ENCODE data around the gene EID2.
A peak's percentile ranks its signal among the peaks of the same experiment; 100 is the strongest.

The EID2 gene

DNA sequence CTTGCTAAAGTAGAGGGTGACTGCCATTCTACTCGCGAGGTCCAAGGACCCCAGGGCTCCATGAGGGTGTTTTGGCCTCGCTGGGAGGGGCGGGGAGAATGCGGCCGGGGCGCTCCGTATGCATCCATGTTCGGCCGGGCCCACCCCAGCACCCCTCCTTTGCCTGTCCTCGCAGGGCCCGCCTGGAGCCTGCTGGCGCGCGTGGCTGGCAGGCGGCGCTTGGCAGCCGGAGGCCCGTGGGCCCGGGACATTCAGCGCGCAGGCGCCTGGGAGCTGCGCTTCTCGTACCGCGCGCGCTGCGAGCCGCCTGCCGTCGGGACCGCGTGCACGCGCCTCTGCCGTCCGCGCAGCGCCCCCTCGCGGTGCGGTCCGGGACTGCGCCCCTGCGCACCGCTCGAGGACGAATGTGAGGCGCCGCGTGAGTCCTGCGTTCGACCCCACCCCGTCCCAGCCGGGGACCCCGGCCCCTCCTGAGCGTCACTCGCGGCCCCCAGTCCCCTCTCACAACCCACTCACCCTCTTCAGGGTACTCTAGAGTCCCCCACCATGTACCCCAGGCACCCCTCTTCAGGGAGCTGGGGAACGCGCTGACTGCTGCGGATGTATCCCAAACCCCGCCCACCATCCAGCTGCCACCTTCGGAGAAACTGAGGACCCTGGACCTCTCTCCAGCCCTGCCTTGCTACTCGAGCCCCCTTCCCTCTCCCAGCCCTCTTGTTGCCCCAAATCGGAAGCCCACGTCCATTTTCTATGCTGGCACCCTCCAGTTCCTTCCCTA lies 37.1 kb downstream of the EID2 start:
- peak; percentile 69 to 74 for DNase-seq (ENCODE audit: low read depth in 2 of 2)

DNA sequence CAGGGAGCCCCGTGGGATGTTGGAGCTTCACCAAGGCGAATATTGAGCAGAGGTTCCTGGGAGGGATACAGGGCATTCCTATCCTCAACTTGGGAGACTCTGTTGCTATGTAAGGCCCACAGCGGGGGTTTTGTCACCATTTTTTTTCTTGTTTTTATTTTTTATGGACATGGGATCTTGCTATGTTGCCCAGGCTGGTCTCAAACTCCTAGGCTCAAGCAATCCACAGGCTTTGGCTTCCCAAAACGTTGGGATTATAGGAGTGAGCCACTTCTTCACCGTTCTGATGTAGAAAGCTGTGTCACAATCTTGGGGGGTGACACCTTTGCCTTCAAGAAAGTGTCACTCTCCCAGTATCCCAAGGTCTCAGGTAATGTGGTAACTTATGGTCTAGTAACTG lies 38.6 kb downstream of the EID2 start:
- no peak for DNase-seq (ENCODE audit: low read depth in 2 of 2)

DNA sequence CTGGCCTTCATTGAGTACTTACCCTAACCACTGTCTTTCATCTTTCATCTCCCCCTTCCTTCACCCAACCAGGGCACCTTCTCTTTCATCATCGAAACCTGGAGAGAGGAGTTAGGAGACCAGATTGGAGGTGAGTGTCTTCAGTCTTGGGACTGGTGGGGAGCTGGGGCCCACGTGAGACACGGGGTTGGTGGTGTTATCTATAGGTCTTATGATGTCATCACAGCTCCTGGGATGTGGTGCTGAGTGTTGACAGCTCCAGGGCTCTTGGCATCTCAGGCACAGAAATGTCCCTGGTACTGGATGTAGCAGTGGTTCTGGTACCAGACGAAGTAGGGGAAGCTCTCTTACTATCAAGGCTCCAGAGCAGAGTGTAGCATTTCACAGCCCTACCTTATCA lies 39.4 kb downstream of the EID2 start:
- DNase-seq (ENCODE audit: low read depth in 2 of 2), result no peak

DNA sequence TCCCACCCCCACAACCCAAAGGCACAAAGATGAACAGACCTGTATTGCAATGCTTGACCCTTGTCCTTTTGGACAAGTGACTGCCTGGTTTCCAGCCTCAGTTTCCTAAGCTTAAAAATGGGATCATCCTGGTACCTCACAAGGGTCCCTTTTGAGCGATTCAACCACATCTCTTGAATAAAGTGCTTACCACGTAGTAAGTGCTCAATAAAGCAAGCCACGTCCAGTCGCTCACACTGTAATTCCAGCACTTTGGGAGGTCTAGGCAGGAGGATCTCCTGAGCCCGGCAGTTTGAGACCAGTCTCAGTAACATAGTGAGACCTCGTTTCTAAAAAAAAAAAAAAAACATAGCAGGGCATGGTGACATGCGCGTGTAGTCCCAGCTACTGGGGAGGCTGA lies 40.0 kb downstream of the EID2 start:
- no peak for DNase-seq (ENCODE audit: low read depth in 2 of 2)

DNA sequence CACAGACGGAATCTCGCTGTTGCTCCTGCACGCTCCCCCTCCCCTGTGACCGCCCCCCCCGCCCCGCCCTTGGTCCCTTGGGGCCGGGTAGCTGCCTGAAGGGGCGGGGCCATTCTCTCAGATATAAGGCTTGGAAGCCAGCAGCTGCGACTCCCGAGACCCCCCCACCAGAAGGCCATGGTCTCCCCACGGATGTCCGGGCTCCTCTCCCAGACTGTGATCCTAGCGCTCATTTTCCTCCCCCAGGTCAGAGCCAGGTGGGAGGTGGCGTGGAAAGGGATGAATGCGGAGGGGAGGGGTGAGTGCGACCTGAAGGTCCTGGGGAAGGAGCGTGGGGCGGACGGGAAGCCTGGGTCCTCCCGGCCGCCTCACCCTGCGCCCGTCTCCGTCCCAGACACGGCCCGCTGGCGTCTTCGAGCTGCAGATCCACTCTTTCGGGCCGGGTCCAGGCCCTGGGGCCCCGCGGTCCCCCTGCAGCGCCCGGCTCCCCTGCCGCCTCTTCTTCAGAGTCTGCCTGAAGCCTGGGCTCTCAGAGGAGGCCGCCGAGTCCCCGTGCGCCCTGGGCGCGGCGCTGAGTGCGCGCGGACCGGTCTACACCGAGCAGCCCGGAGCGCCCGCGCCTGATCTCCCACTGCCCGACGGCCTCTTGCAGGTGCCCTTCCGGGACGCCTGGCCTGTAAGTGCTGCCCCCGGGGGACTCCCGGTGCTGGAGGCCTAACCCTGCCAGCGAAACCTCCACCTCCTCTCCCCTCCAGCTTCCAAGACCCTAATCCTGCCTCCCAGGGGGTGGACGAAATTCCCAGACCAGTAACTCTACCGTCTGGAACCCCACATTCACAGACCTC lies 40.9 kb downstream of the EID2 start, which contains the start of gene DLL3:
Gene DLL3 (plus strand): TSS at position 150 of the 845 bp plus-strand sequence. CDS start 28 bp downstream, at position 178.
- DNase-seq (ENCODE audit: low read depth in 2 of 2), result no peak

DNA sequence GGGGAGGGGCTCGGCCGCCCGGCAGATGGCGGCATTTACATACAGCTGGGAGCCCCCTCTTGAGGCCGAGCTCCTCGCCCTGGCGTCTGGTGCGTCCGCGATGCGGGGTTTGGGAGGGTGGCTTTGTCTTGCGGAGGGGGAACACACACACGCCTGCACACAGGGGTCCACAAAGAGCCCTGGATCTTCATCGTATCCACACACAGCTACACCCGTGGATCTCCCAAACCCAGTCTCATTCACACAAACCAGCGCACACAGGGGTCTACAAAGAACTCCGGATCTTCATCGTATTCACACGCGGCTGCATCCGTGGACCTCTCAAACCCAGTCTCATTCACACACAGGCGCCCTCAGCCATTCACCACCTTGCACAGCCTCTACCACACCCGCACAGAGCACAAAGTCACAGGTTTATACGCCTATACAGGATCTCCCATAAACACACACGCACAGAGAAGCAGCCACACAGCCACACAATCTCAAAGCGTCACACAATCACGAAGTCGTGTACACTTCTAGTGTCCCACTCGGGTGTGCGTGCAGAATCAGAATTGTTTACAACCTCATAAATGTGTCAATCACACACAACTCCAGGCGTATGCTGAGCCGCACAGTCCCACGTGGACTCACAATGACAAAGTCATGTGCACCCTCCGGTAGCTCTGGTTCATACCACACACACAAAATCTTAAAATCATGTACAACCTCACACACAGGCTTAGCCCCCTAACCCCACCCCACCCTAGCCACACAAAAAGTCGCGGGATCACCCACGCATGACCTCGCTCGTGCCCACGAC lies 41.8 kb downstream of the EID2 start:
- DNase-seq (ENCODE audit: low read depth in 2 of 2), result no peak

DNA sequence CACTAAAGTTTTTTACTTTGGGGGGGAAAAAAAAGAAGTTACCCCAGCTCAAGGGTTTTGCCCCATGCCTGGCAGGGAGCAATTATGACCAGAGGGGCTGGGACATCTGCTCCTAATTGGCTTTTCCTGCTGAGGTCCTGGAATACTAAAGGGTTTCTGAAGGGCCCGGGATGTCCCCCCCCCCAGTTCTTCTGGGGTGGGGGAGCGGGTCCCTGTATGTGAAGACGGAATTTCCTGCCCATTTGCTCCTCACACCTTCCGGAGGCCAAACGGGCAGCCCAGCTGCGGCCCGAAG lies 42.3 kb downstream of the EID2 start:
- DNase-seq (ENCODE audit: low read depth in 2 of 2), result no peak

DNA sequence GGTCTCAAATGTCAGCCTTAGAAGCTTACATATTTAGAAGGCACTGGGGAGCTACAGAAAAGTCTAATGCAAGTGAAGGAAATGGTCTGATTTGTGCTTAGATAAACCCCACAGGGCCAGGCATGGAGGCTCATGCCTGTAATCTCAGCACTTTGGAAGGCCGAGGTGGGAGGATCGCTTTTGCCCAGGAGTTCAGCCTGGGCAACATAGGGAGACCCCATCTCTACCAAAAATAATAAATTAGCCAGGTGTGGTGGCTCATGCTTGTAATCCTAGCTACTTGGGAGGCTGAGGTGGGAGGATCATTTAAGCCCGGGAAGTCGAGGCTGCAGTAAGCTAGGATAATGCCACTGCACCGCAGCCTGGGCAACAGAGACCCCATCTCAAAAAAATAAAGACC lies 43.9 kb downstream of the EID2 start:
- DNase-seq (ENCODE audit: low read depth in 2 of 2), result no peak

DNA sequence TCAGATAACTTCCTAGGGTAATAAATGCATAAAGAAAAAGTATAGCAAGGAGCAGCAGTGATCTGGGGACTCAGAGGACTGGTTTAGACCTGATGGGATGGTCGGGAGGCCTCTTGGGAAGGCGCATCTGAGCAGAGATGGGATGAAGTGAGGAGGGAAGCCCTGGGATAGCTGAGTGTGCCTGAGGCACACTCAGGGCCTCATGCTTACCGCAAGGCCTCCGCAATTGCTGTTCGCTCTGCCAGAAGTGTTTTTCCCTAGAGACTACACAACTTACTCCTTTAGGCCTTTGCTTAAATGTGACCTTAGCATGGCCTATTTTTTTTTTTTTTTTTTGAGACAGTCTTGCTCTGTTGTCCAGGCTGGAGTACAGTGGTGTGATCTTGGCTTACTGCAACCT lies 45.3 kb downstream of the EID2 start:
- no peak for DNase-seq (ENCODE audit: low read depth in 2 of 2)

DNA sequence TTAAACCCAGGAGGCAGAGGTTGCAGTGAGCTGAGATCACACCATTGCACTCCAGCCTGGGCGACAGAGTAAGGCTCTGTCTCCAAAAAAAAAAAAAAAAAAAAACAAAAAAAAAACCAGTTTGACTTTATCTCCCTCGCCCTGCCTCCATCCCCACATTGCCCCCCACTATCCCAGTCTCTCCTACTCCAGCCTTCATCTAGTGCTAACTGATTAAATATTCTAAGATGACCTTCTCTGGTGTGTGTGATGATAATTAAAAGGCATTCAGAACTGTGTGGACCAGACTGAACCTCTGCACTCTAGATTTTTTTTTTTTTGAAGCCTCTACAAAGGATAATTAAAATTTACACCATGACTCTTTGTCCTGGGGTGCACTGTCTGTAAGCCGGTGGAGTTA lies 47.2 kb downstream of the EID2 start:
- no peak for DNase-seq (ENCODE audit: low read depth in 2 of 2)

DNA sequence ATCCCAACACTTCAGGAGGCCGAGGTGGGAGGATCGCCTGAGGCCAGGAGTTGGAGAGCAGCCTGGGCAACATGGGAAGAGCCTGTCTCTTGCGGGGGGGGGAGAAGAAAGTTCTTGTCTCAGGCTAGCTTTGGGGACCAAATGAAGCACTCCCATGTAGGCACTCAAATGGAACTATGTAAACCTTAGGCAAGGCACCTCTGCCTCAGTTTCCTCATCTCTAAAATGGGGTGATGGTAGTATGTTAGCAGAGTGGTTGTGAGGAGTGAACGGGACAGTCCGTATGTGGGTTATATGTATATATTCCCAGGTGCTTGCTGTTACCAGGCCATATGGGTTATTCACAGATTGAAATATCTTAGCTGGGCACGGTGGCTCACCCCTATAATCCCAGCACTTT lies 47.7 kb downstream of the EID2 start:
- DNase-seq (ENCODE audit: low read depth in 2 of 2), result no peak

DNA sequence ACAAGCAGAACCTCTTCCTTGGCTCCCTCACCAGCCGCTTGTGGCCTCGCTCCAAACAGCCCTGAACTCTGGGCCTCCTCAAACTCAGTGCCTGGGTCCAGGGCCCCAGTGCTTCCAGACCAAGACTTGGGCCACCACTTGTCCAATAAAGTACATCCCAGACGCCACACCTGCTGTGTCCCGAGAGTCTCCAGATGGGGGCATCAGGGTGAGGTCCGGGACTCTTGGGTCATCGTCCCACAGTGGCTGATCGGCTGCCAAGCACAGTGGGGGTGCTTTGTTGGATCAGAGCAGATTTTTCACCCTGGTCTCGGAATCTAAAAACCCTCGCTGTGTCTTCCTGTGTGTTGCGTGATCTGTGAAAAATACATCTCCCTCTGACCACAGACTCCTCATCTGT lies 50.2 kb downstream of the EID2 start:
- no peak for DNase-seq (ENCODE audit: low read depth in 2 of 2)
